Stimulated activated CD4-positive, alpha-beta T cell treated with anti-CD3 and anti-CD28 coated beads, Interleukin-4, amount 100 ng/mL, for 48 hours (primary cell): ENCODE results near the gene CHMP6.

Experiments
- DNase-seq, 2 donors: peaks; one replicate each; pipeline ENCODE4 v3.0.0-alpha.2; 2020; ENCODE audit warnings: low read depth in 2 of 2

CHMP6 gene

GRCh38 chr17:80991645-80992076, at the start of gene CHMP6:
Gene CHMP6, plus strand, starts transcription at chr17:80991841. Its CDS starts 78 bp downstream, at chr17:80991919.
- peak; percentile 59 to 62 for DNase-seq

- DNase-seq = no peak
Measured at GRCh38 chr17:80942423-80943345, 49.0 kb upstream of the CHMP6 start.

- DNase-seq = no peak
Measured at GRCh38 chr17:80943346-80944145, 48.1 kb upstream of the CHMP6 start.

GRCh38 chr17:80944326-80944725, 47.3 kb upstream of the CHMP6 start:
- DNase-seq = no peak

GRCh38 chr17:80945736-80946135, 45.9 kb upstream of the CHMP6 start:
- DNase-seq = no peak

GRCh38 chr17:80946449-80946848, 45.2 kb upstream of the CHMP6 start:
- no peak for DNase-seq

- no peak for DNase-seq
Measured at GRCh38 chr17:80947200-80947940, 44.3 kb upstream of the CHMP6 start.

GRCh38 chr17:80948019-80948975, 43.3 kb upstream of the CHMP6 start:
- no peak for DNase-seq

GRCh38 chr17:80948976-80949450, 42.6 kb upstream of the CHMP6 start:
- no peak for DNase-seq

GRCh38 chr17:80949451-80950421, 41.9 kb upstream of the CHMP6 start:
- no peak for DNase-seq

GRCh38 chr17:80950466-80951120, 41.0 kb upstream of the CHMP6 start:
- DNase-seq = no peak

GRCh38 chr17:80951121-80952090, 40.2 kb upstream of the CHMP6 start:
- no peak for DNase-seq

- DNase-seq = no peak
Measured at GRCh38 chr17:80952291-80952690, 39.4 kb upstream of the CHMP6 start.

GRCh38 chr17:80953471-80954315, 37.9 kb upstream of the CHMP6 start:
- no peak for DNase-seq

GRCh38 chr17:80955078-80955477, 36.6 kb upstream of the CHMP6 start:
- no peak for DNase-seq

- no peak for DNase-seq
Measured at GRCh38 chr17:80955671-80956280, 35.9 kb upstream of the CHMP6 start.
